Ascending aorta (tissue), 2 donors: Measurements from ENCODE around the gene KLHDC9. TPM values are rescaled to one million over a fixed set of nuclear protein-coding genes. Genes with fewer than 3 reads are reported as not detected.

Experiments used
- DNase-seq, 2 donors: peaks; one replicate each; pipeline ENCODE4 v3.0.0-alpha.2; 2019; ENCODE audit warnings: low spot score in 2 of 2
- H3K27ac ChIP-seq, 2 donors: fragments of 200-600 bp; sonication (generic); one replicate each; pipeline ENCODE4 v1.5.1; 2016 to 2017; ENCODE audit warnings: mild to moderate bottlenecking in 1 of 2
- H3K27me3 ChIP-seq: fragments of 200-600 bp; sonication (generic); one replicate; pipeline ENCODE4 v1.5.1; 2017
- H3K36me3 ChIP-seq, 2 donors: fragments of 200-600 bp; sonication (generic); one replicate each; pipeline ENCODE4 v1.5.1; 2016
- H3K4me1 ChIP-seq, 2 donors: fragments of 200-600 bp; sonication (generic); one replicate each; pipeline ENCODE4 v1.5.1; 2016 to 2017; ENCODE audit warnings: mild to moderate bottlenecking in 1 of 2
- H3K4me3 ChIP-seq, 2 donors: fragments of 200-600 bp; sonication (generic); one replicate each; pipeline ENCODE4 v1.5.1; 2016 to 2017; ENCODE audit warnings: mild to moderate bottlenecking in 1 of 2
- H3K9me3 ChIP-seq, 2 donors: fragments of 200-600 bp; sonication (generic); one replicate each; pipeline ENCODE4 v1.5.1; 2016
- intact Hi-C: fragments of 100-400 bp; cut with DNase I; formaldehyde crosslinking; loops from one replicate; pipeline ENCODE4 v1.15.1; 2023
- total RNA-seq: library from RNA; depleted of rRNA; stranded (reverse); fragments of >200 nt; gene quantifications from one replicate; pipeline ENCODE4 v1.1.0, GENCODE V29; 2016
- TF ChIP-seq, protein P1 (sequence below), 3 experiments: fragments of 200-600 bp in 2 of 3; fragments of 450-650 bp in 1 of 3; sonication (generic) in 2 of 3; IDR thresholded peaks; one replicate each; pipeline ENCODE4 v1.5.1; 2016 to 2019; ENCODE audit warnings: antibody characterized with exemption in 3 of 3, mild to moderate bottlenecking in 1 of 3, moderate library complexity in 1 of 3

KLHDC9 gene
- total RNA-seq, 1 donor from 2014 or later: 0.32 TPM

DNA sequence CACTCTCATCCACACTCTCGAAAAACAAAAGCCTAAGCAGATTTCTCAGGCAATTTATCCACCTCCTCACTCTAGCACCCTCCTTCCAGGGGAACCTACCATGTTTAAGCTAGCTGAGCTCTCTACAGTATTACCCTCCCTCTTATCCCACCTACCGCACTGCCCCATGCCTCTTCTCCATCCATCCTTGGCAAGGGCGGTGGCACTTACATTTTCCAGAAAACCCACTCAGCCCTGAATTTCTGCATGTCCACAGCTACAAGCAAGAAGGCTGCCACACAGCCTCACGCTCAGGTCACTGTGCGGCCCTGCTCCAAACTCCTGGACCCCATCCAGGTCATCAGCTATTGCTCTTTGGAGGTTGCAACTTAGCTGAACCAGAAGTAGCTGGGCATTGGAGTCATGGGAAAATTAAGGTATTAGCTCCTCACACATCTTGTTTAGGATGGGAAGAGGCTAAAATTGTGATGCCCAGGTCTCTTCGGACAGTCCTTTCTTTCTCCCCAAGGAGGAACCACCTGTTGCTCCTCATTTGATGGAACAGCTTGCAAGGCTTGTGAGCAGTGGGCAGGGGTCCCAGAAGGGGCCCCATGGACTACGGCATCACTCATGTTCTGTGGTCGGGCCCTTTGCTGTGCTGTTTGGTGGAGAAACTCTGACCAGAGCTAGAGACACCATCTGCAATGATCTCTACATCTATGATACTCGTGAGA, 1.1 kb downstream of the KLHDC9 start:
- peaks cover 9 to 18% of the 10 kb centered on the region in 2 donors for H3K36me3 ChIP-seq
- H3K27me3 ChIP-seq: no peaks in the 10 kb centered on the region
- TF ChIP-seq, protein P1, sequence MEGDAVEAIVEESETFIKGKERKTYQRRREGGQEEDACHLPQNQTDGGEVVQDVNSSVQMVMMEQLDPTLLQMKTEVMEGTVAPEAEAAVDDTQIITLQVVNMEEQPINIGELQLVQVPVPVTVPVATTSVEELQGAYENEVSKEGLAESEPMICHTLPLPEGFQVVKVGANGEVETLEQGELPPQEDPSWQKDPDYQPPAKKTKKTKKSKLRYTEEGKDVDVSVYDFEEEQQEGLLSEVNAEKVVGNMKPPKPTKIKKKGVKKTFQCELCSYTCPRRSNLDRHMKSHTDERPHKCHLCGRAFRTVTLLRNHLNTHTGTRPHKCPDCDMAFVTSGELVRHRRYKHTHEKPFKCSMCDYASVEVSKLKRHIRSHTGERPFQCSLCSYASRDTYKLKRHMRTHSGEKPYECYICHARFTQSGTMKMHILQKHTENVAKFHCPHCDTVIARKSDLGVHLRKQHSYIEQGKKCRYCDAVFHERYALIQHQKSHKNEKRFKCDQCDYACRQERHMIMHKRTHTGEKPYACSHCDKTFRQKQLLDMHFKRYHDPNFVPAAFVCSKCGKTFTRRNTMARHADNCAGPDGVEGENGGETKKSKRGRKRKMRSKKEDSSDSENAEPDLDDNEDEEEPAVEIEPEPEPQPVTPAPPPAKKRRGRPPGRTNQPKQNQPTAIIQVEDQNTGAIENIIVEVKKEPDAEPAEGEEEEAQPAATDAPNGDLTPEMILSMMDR (IDR thresholded peaks at IDR 0.05): no peak
- H3K4me1 ChIP-seq: peaks cover 0 to 15% of the 10 kb centered on the region in 2 donors
- H3K4me3 ChIP-seq: peak overlapping the region; percentile 71
- intact Hi-C loops: loop anchor here (2.0 to 10.0 kb wide), 4 partner anchors 34 to 374 kb away; partner anchors contain the start of gene DEDD
- H3K27ac ChIP-seq: peak overlapping the region; percentile 23 to 73
- no peak for DNase-seq
- H3K9me3 ChIP-seq: no peaks in the 10 kb centered on the region

DNA sequence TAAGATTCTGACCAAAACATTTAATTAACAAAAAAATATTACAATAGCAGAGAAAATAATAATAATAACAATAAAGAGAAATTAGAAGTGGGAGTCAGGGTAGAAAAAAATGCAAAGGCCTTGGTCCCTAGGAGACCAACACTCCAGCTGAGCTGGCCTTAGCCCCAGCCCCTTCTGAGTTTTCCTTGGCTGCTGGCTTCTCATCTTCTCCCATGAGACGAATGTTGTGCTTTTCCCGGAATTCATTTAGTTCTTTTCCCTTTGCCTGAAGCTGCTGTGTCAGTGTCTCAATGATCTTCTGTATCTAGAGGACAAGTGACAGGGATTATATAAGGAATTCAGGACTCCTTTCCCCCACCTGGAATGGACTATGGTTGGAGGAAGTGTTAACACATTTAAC, 2.4 kb downstream of the KLHDC9 start:
- Histone ChIP-seq H3K4me1 (peaks cover 0 to 15% of the 10 kb centered on the region in 2 donors), H3K4me3 (no peak overlapping the region), H3K36me3 (peaks cover 9 to 18% of the 10 kb centered on the region in 2 donors), H3K27me3 (no peaks in the 10 kb centered on the region), H3K27ac (no peak overlapping the region), H3K9me3 (no peaks in the 10 kb centered on the region)
- TF ChIP-seq, protein P1 (IDR thresholded peaks at IDR 0.05): no peak
- no peak for DNase-seq
- intact Hi-C loops: no loop called here

DNA sequence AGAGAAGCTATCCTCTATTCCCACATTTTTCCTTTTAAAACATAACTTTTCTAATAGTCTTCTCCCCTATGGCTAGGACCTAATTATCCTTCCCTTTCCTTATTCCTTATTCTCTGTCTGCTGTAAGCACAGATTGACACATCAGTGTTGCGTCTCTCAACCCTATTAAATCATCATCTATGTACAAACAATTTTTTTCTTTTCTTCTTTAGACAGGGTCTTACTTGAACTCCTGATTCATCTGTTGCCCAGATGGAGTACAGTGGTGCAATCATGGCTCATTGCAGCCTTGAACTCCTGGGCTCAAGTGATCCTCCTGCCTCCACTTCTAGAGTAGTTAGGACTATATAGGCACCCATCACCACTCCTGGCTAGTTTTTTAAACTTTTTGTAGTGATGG, 8.3 kb downstream of the KLHDC9 start:
- no peaks in the 10 kb centered on the region for H3K9me3 ChIP-seq
- H3K27me3 ChIP-seq: no peaks in the 10 kb centered on the region
- intact Hi-C loops: no loop called here
- no peak for DNase-seq
- no peaks in the 10 kb centered on the region for H3K4me1 ChIP-seq
- H3K27ac ChIP-seq: no peak overlapping the region
- TF ChIP-seq, protein P1 (IDR thresholded peaks at IDR 0.05): no peak
- no peak overlapping the region for H3K4me3 ChIP-seq
- peaks cover 9 to 10% of the 10 kb centered on the region in 2 donors for H3K36me3 ChIP-seq

DNA sequence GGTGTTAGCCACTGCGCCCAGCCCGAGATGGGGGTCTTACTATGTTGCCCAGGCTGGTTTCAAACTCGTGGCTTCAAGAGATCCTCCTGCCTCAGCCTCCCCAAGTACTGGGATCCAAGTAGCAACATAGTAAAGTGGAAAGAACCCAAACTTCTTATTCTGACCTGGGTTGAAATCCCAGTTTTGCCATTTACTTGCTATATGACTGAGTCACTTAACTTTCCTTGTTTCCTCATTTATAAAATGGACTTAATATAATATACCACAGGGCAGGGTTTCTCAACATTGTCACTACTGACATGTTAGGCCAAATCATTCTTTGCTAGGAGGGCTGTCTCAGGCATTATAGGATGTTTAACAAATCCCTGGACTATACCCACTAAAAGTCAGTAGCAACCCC, 13.0 kb downstream of the KLHDC9 start:
- Histone ChIP-seq H3K27ac (no peak overlapping the region), H3K4me1 (peaks cover 0 to 2% of the 10 kb centered on the region in 2 donors), H3K36me3 (no peaks in the 10 kb centered on the region), H3K4me3 (no peak overlapping the region), H3K27me3 (no peaks in the 10 kb centered on the region), H3K9me3 (no peaks in the 10 kb centered on the region)
- intact Hi-C loops: no loop called here
- no peak for DNase-seq
- TF ChIP-seq, protein P1 (IDR thresholded peaks at IDR 0.05): no peak

DNA sequence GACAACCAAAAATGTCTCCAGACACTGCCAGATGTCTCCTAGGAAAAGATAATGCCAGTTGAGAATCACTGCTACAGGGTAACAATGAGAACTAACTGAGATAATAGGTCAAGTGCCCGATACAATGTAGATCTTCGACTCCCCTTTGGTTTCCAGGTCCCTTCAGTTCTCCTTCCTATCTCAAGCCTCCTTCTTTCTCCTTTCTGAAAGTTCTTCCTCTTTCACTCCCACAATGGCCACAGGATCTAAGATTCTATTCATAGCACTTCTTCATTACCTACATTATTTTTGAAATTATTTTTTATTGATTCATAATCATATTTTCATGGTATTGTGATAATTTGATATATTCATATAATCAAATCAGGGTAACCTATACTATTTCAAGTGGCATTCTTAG, 13.4 kb downstream of the KLHDC9 start:
- no peak for DNase-seq
- Histone ChIP-seq H3K9me3 (no peaks in the 10 kb centered on the region), H3K27ac (no peak overlapping the region), H3K27me3 (no peaks in the 10 kb centered on the region), H3K36me3 (no peaks in the 10 kb centered on the region), H3K4me1 (peaks cover 0 to 6% of the 10 kb centered on the region in 2 donors), H3K4me3 (no peak overlapping the region)
- TF ChIP-seq, protein P1 (IDR thresholded peaks at IDR 0.05): no peak
- intact Hi-C loops: no loop called here
